Measurements from ENCODE around the gene PTPRT. TPM values are rescaled to one million over a fixed set of nuclear protein-coding genes. Genes with fewer than 3 reads are reported as not detected.

PTPRT gene
- total and polyA plus RNA-seq, 2 of the 4 experiments (the other 2 are of a cell fraction) = not detected

DNA sequence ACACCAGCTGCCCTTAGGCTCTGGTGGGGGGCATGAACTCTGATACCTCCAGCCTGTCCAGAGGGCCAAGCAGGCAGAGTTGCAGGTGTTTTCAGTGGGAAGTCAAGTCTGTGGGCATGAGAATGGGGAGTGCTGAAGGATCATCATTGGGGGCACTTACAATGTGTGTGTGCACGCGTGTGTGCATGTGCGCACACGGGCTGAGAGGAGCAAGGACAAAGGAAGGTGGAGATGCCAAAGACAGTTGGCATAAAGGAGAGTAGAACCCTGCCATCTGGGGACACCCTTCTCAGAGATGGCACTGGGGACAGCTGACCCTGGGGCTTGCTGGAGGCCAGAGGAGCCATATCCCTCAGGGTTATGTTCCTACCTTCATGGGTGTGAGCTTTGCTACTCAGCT lies 1163.1 kb downstream of the PTPRT start:
- no peak overlapping the region for H2BK20ac ChIP-seq (ENCODE audit: low read depth, low read length)
- no peak overlapping the region for H2AK5ac ChIP-seq (ENCODE audit: low read depth, low read length)
- no peak overlapping the region for H3K56ac ChIP-seq (ENCODE audit: extremely low read depth, insufficient read depth, low read length)
- H3K79me1 ChIP-seq (ENCODE audit: low read depth in 1 of 2, low read length in 2 of 2) = no peaks in the 10 kb centered on the region
- no peak overlapping the region for H3K4ac ChIP-seq (ENCODE audit: low read depth, low read length)
- no peak for TF ChIP-seq FOS (IDR thresholded peaks at IDR 0.05; ENCODE audit: low read depth, low read length)
- TF ChIP-seq, protein P1, sequence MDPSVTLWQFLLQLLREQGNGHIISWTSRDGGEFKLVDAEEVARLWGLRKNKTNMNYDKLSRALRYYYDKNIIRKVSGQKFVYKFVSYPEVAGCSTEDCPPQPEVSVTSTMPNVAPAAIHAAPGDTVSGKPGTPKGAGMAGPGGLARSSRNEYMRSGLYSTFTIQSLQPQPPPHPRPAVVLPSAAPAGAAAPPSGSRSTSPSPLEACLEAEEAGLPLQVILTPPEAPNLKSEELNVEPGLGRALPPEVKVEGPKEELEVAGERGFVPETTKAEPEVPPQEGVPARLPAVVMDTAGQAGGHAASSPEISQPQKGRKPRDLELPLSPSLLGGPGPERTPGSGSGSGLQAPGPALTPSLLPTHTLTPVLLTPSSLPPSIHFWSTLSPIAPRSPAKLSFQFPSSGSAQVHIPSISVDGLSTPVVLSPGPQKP (IDR thresholded peaks at IDR 0.05; ENCODE audit: borderline replicate concordance, low read depth, low read length) = no peak
- TF ChIP-seq CEBPB (IDR thresholded peaks at IDR 0.05; ENCODE audit: low read depth, low read length) = no peak
- TF ChIP-seq BHLHE40 (IDR thresholded peaks at IDR 0.05; ENCODE audit: low read depth, low read length) = no peak
- no peak for TF ChIP-seq MXI1 (IDR thresholded peaks at IDR 0.05; ENCODE audit: borderline replicate concordance, low read depth, low read length)
- TF ChIP-seq, protein P2, sequence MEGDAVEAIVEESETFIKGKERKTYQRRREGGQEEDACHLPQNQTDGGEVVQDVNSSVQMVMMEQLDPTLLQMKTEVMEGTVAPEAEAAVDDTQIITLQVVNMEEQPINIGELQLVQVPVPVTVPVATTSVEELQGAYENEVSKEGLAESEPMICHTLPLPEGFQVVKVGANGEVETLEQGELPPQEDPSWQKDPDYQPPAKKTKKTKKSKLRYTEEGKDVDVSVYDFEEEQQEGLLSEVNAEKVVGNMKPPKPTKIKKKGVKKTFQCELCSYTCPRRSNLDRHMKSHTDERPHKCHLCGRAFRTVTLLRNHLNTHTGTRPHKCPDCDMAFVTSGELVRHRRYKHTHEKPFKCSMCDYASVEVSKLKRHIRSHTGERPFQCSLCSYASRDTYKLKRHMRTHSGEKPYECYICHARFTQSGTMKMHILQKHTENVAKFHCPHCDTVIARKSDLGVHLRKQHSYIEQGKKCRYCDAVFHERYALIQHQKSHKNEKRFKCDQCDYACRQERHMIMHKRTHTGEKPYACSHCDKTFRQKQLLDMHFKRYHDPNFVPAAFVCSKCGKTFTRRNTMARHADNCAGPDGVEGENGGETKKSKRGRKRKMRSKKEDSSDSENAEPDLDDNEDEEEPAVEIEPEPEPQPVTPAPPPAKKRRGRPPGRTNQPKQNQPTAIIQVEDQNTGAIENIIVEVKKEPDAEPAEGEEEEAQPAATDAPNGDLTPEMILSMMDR (conservative IDR thresholded peaks at IDR 0.05; ENCODE audit: low read depth, low read length) = no peak
- TF ChIP-seq RAD21 (IDR thresholded peaks at IDR 0.05; ENCODE audit: low read length) = no peak
- TF ChIP-seq, protein P3, sequence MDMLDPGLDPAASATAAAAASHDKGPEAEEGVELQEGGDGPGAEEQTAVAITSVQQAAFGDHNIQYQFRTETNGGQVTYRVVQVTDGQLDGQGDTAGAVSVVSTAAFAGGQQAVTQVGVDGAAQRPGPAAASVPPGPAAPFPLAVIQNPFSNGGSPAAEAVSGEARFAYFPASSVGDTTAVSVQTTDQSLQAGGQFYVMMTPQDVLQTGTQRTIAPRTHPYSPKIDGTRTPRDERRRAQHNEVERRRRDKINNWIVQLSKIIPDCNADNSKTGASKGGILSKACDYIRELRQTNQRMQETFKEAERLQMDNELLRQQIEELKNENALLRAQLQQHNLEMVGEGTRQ (IDR thresholded peaks at IDR 0.05; ENCODE audit: low read depth, low read length) = no peak
- no peak for TF ChIP-seq NFE2L2 (IDR thresholded peaks at IDR 0.05; ENCODE audit: low read depth, low read length)
- TF ChIP-seq RCOR1 (IDR thresholded peaks at IDR 0.05; ENCODE audit: insufficient replicate concordance, low read length) = no peak
- TF ChIP-seq MAFK (IDR thresholded peaks at IDR 0.05; ENCODE audit: low read depth, low read length) = no peak
- TF ChIP-seq RFX5 (IDR thresholded peaks at IDR 0.05; ENCODE audit: low read depth, low read length) = no peak
- no peak for TF ChIP-seq POLR2A (IDR thresholded peaks at IDR 0.05; ENCODE audit: low read depth, low read length)
- no peak for TF ChIP-seq SMC3 (IDR thresholded peaks at IDR 0.05; ENCODE audit: low read depth, low read length)
- H2BK5ac ChIP-seq (ENCODE audit: low read depth, low read length, poor library complexity, severe bottlenecking) = no peak overlapping the region
- no peak overlapping the region for H4K91ac ChIP-seq (ENCODE audit: insufficient read depth, low read depth, low read length)
- H4K8ac ChIP-seq (ENCODE audit: low read depth in 2 of 2, low read length in 2 of 2) = no peak overlapping the region
- POLR2A ChIA-PET (ENCODE audit: unreplicated experiment) = no interaction called here
- no peak overlapping the region for H3K14ac ChIP-seq (replicated peaks; ENCODE audit: low read depth, low read length)
- BruUV-seq (replicated peaks) = no TSS peak
- no peak overlapping the region for H2AK9ac ChIP-seq (replicated peaks; ENCODE audit: low read depth, low read length, poor library complexity)
- no peak overlapping the region for H2AFZ ChIP-seq (replicated peaks; ENCODE audit: low read length, poor library complexity)
- no peak overlapping the region for H3K4me2 ChIP-seq (ENCODE audit: low read depth, low read length)
- no peaks in the 10 kb centered on the region for H3K27me3 ChIP-seq (ENCODE audit: control insufficient read depth, insufficient read depth, low read length)
- CTCF ChIA-PET = no interaction called here
- no peak overlapping the region for H3K9ac ChIP-seq (ENCODE audit: low read depth, low read length)
- no peak overlapping the region for H3K27ac ChIP-seq (ENCODE audit: insufficient read depth, low read length)
- H2BK15ac ChIP-seq (ENCODE audit: low read depth, low read length) = no peak overlapping the region
- dilution Hi-C loops (cut with HindIII; ENCODE audit: low sequenced_read_pairs, unreplicated experiment) = no loop called here
- no peak overlapping the region for H2BK120ac ChIP-seq (ENCODE audit: low read depth, low read length)
- no peak overlapping the region for H3K23ac ChIP-seq (ENCODE audit: low read depth, low read length)
- H3K4me1 ChIP-seq (ENCODE audit: control insufficient read depth, insufficient read depth, low read length) = no peaks in the 10 kb centered on the region
- WGBS, 2 experiments (ENCODE audit: extremely low coverage in 2 of 2, insufficient read length in 1 of 2) = no CpG with 5 or more reads among the region's 4 CpGs
- no peaks in the 10 kb centered on the region for H3K9me1 ChIP-seq (ENCODE audit: insufficient read depth, low read length)
- ATAC-seq (ENCODE audit: low read depth) (no peak), DNase-seq (no peak)
- H3K18ac ChIP-seq (ENCODE audit: low read depth, low read length) = no peak overlapping the region
- no peak overlapping the region for H4K5ac ChIP-seq (ENCODE audit: low read depth, low read length)
- H3K36me3 ChIP-seq (ENCODE audit: control insufficient read depth, insufficient read depth, low read length) = no peaks in the 10 kb centered on the region
- intact Hi-C loops (cut with micrococcal nuclease) = no loop called here
- H4K20me1 ChIP-seq (ENCODE audit: insufficient read depth, low read length) = no peaks in the 10 kb centered on the region
- no peak overlapping the region for H3K4me3 ChIP-seq (ENCODE audit: insufficient read depth, low read depth, low read length)
- in situ Hi-C loops (cut with MboI; ENCODE audit: low sequenced_read_pairs) = no loop called here
- peaks cover 15% of the 10 kb centered on the region for H3K9me3 ChIP-seq (ENCODE audit: control insufficient read depth, insufficient read depth, low read length)

Measured in IMR-90 (cell line).